K562 (cell line): Measurements from ENCODE around the gene VEGFB. TPM values are rescaled to one million over a fixed set of nuclear protein-coding genes. Genes with fewer than 3 reads are reported as not detected.

ENCODE experiments used
- BCOR ChIP-seq: fragments of 450-650 bp; IDR thresholded peaks from 2 replicates; pipeline ENCODE4 v1.6.1; 2016
- CBFB ChIP-seq: sonication (generic); formaldehyde crosslinking; IDR thresholded peaks from 2 replicates; pipeline ENCODE4 v1.4.0; 2020; ENCODE audit warnings: mild to moderate bottlenecking, missing genetic modification reagents
- CC2D1A ChIP-seq: fragments of 450-650 bp; IDR thresholded peaks from 2 replicates; pipeline ENCODE4 v1.6.1; 2017; ENCODE audit warnings: mild to moderate bottlenecking
- CHD2 ChIP-seq: IDR thresholded peaks from 2 replicates; pipeline ENCODE4 v1.6.1; 2011; ENCODE audit warnings: low read depth, low read length
- CREB3L1 ChIP-seq: fragments of 450-650 bp; IDR thresholded peaks from 2 replicates; pipeline ENCODE4 v1.6.1; 2014; ENCODE audit warnings: low read depth, mild to moderate bottlenecking, moderate library complexity, borderline replicate concordance
- EGR1 ChIP-seq: fragments of 450-650 bp; conservative IDR thresholded peaks from 2 replicates; pipeline ENCODE4 v1.6.1; 2017; ENCODE audit warnings: mild to moderate bottlenecking
- GTF2F1 ChIP-seq: IDR thresholded peaks from 2 replicates; pipeline ENCODE4 v1.6.1; 2011; ENCODE audit warnings: low read depth, low read length, improper control_type of control experiment
- HMBOX1 ChIP-seq: sonication (generic); IDR thresholded peaks from 2 replicates; pipeline ENCODE4 v1.6.1; 2016
- HNRNPLL ChIP-seq: fragments of 200-400 bp; formaldehyde crosslinking; IDR thresholded peaks from 2 replicates; pipeline ENCODE4 v1.6.1; 2017; ENCODE audit warnings: low read length, low read depth, mild to moderate bottlenecking; ENCODE audit not compliant: poor library complexity, severe bottlenecking
- JUND ChIP-seq, 2 experiments: IDR thresholded peaks; 2 replicates in 1 of 2; 3 replicates in 1 of 2; pipeline ENCODE4 v1.6.1; 2011; ENCODE audit warnings: borderline replicate concordance in 2 of 2, low read depth in 2 of 2, low read length in 2 of 2, improper control_type of control experiment in 1 of 2, missing biosample characterization in 1 of 2, missing genetic modification characterization in 1 of 2, missing genetic modification reagents in 1 of 2
- KDM4B ChIP-seq, 2 experiments: fragments of 450-650 bp in 1 of 2; sonication (generic) in 1 of 2; IDR thresholded peaks; 2 replicates each; pipeline ENCODE4 v1.6.1; 2016 to 2017; ENCODE audit warnings: borderline replicate concordance in 2 of 2, antibody characterized with exemption in 1 of 2, low read depth in 1 of 2, mild to moderate bottlenecking in 1 of 2
- L3MBTL2 ChIP-seq: fragments of 450-650 bp; IDR thresholded peaks from 2 replicates; pipeline ENCODE4 v1.6.1; 2016; ENCODE audit warnings: mild to moderate bottlenecking, moderate library complexity
- MAZ ChIP-seq, 2 experiments: fragments of 450-650 bp in 1 of 2; sonication (generic) in 1 of 2; formaldehyde crosslinking; IDR thresholded peaks in 1 of 2; conservative IDR thresholded peaks in 1 of 2; 2 replicates each; pipeline versions ENCODE4 v1.4.0 to v1.5.0; 2020; ENCODE audit warnings: mild to moderate bottlenecking in 1 of 2, missing genetic modification reagents in 1 of 2
- NFYB ChIP-seq: IDR thresholded peaks from 2 replicates; pipeline ENCODE4 v1.6.1; 2011; ENCODE audit warnings: mild to moderate bottlenecking, moderate library complexity; ENCODE audit not compliant: insufficient read length; ENCODE audit errors: extremely low read depth
- NR2C2 ChIP-seq, 2 experiments: fragments of 200-800 bp in 1 of 2; sonication (Bioruptor generic) in 1 of 2; sonication (generic) in 1 of 2; formaldehyde crosslinking in 1 of 2; IDR thresholded peaks; 2 replicates each; pipeline versions ENCODE4 v1.6.1 to v1.8.0; 2016 to 2022; ENCODE audit warnings: mild to moderate bottlenecking in 1 of 2, missing compliant biosample characterization in 1 of 2, missing genetic modification characterization in 1 of 2, missing genetic modification reagents in 1 of 2
- NR2F6 ChIP-seq: fragments of 450-650 bp; formaldehyde crosslinking; IDR thresholded peaks from 2 replicates; pipeline ENCODE4 v1.4.0; 2020; ENCODE audit warnings: mild to moderate bottlenecking
- POLR2AphosphoS5 ChIP-seq: IDR thresholded peaks from 2 replicates; pipeline ENCODE4 v1.6.1; 2011; ENCODE audit warnings: mild to moderate bottlenecking, low read depth, low read length, moderate library complexity; ENCODE audit not compliant: control insufficient read depth, insufficient read depth
- RBFOX2 ChIP-seq: fragments of 200-400 bp; formaldehyde crosslinking; IDR thresholded peaks from 2 replicates; pipeline ENCODE4 v1.6.1; 2017; ENCODE audit warnings: low read depth, mild to moderate bottlenecking, low read length, moderate library complexity
- SAP30 ChIP-seq: fragments of 200-600 bp; sonication (generic); IDR thresholded peaks from 2 replicates; pipeline ENCODE4 v1.6.1; 2012; ENCODE audit warnings: borderline replicate concordance, low read depth, mild to moderate bottlenecking, moderate library complexity, low read length, control low read depth, inconsistent platforms; ENCODE audit not compliant: insufficient read depth, poor library complexity, severe bottlenecking
- SLC30A9 ChIP-seq: fragments of 250-450 bp; sonication (Bioruptor Pico); IDR thresholded peaks from 2 replicates; pipeline ENCODE4 v1.8.0; 2022; ENCODE audit warnings: mild to moderate bottlenecking, moderate library complexity
- VEZF1 ChIP-seq: fragments of 200-800 bp; sonication (Bioruptor generic); IDR thresholded peaks from 2 replicates; pipeline ENCODE4 v1.6.1; 2017; ENCODE audit warnings: missing genetic modification characterization, missing compliant biosample characterization
- ZBTB7A ChIP-seq: IDR thresholded peaks from 2 replicates; pipeline ENCODE4 v1.6.1; 2011; ENCODE audit warnings: low read depth, mild to moderate bottlenecking, low read length, moderate library complexity, borderline replicate concordance; ENCODE audit not compliant: control insufficient read depth
- polyA plus RNA-seq, 8 experiments: library from polyadenylated mRNA; depleted of rRNA in 4 of 8; stranded (reverse) in 5 of 8; unstranded in 3 of 8; fragments of >200 nt; fragmentation: Nextera tagmentation in 2 of 8; fragmentation: Illumina TruSeq in 1 of 8; extraction: Ambion mirVana in 2 of 8; extraction: Trizol in 1 of 8; gene quantifications; 2 replicates each; pipeline versions ENCODE4 v1.2.1 to v1.2.3, GENCODE V29; 2011 to 2014; ENCODE audit warnings: inconsistent platforms in 1 of 8, missing spikeins in 1 of 8
- total RNA-seq, 7 experiments: library from RNA; depleted of rRNA in 6 of 7; stranded (reverse); fragments of >200 nt in 6 of 7; fragmentation: Illumina TruSeq in 2 of 7; extraction: Trizol in 2 of 7; gene quantifications; 2 replicates each; pipeline versions ENCODE4 v1.2.1 to v1.2.3, GENCODE V29; 2011 to 2021; ENCODE audit warnings: low replicate concordance in 1 of 7

The VEGFB gene
- total and polyA plus RNA-seq, 9 of the 15 experiments (the other 6 are each of a cell fraction or from before 2014, with no cell fraction given), result 11.0 to 83.4 (median 25.7) TPM

GRCh38 chr11:64185693-64186491, 48.5 kb upstream of the VEGFB start, which contains the start of gene STIP1 (continued):
- TF ChIP-seq NFYB (peak; percentile 99), SAP30 (no peak), CREB3L1 (peak; percentile 94; the same call in 1 of the 2 replicates), KDM4B (IDR thresholded peaks at IDR 0.05; ENCODE audit: borderline replicate concordance in 2 of 2, low read depth in 1 of 2) (no peak), POLR2AphosphoS5 (peak; percentile 89), RBFOX2 (peak; percentile 74), L3MBTL2 (no peak; the same call in 1 of the 2 replicates), CBFB (0 out of 2 replicates have a peak, but pooled peaks have one; percentile 48), SLC30A9 (CRISPR knock-in tag) (no peak), ZBTB7A (peak; percentile 85), NR2C2 (CRISPR knock-in tag; IDR thresholded peaks at IDR 0.05) (no peak), NR2C2 (tag; IDR thresholded peaks at IDR 0.05) (peak; percentile 56; the same call in 1 of the 2 replicates), VEZF1 (peak; percentile 73), EGR1 (peak; percentile 97), GTF2F1 (no peak), JUND (IDR thresholded peaks at IDR 0.05; ENCODE audit: borderline replicate concordance, low read depth, low read length) (0 out of 2 replicates have a peak, but pooled peaks have one; percentile 20), JUND (tag; IDR thresholded peaks at IDR 0.05; ENCODE audit: borderline replicate concordance, low read depth, low read length) (0 out of 3 replicates have a peak, but pooled peaks have one; percentile 21), NR2F6 (no peak), HMBOX1 (no peak), CC2D1A (peak; percentile 43; the same call in 1 of the 2 replicates), CHD2 (peak; percentile 93), MAZ (CRISPR knock-in tag; conservative IDR thresholded peaks at IDR 0.05 in 1 of 2, IDR thresholded peaks at IDR 0.05 in 1 of 2) (peak; percentile 18 to 22; a peak in 2 of 4 replicates), HNRNPLL (peak; percentile 70), BCOR (0 out of 2 replicates have a peak, but pooled peaks have one; percentile 21)
